ENCODE data around the gene EIF4E. TPM values are rescaled to one million over a fixed set of nuclear protein-coding genes. Genes with fewer than 3 reads are reported as not detected.
"Not testable (repeated sequence)": the region's sequence is repeated elsewhere in the genome, so short reads cannot be mapped to it uniquely, and the experiment has no call there.

EIF4E gene, protein sequence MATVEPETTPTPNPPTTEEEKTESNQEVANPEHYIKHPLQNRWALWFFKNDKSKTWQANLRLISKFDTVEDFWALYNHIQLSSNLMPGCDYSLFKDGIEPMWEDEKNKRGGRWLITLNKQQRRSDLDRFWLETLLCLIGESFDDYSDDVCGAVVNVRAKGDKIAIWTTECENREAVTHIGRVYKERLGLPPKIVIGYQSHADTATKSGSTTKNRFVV
- 136 and 164 TPM in 2 replicates for total RNA-seq

DNA sequence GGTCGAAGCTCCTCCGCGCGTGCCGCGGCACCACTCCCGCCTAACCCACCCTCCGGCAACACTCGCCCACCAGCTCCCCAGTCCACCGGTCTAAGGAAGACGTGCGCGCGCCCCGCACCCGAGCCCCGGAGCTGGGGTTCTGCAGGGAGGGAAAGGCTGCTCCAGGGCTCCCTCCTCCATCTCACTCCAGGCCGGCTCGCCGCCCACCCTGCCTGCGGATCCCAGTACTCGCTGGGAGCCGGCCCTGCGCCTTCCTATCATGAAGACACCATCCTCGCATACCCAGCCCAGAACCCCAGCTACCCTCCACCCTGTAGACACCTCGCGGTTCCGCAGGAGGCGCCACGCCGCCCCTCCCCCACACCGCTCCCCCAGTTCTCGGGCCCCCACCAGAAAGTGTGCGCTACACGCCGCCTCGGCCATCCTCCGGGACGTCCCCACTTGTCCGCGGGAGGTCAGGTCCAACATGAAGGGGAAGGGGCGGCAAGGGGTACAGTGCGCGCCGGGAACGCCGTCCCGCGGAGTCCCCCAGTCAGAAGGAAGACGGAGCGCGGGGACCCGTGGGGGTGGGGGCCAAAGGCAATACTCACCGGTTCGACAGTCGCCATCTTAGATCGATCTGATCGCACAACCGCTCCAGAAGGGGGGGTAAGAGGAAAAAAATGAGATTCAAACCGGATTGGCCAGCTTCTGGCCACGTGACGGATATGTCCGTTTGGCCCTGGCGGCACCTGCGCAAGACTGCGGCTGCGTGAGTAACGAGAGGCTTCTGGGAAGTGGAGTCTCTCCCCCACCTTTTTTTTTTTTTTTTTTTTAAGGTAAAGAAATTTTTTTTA lies at the start of gene EIF4E:
Gene EIF4E (minus strand): TSS at position 629 of the 836 bp plus-strand sequence. CDS start 21 bp downstream, at position 608.
- DNase-seq (ENCODE audit: low read depth in 2 of 2), result peak; percentile 97 to 99

DNA sequence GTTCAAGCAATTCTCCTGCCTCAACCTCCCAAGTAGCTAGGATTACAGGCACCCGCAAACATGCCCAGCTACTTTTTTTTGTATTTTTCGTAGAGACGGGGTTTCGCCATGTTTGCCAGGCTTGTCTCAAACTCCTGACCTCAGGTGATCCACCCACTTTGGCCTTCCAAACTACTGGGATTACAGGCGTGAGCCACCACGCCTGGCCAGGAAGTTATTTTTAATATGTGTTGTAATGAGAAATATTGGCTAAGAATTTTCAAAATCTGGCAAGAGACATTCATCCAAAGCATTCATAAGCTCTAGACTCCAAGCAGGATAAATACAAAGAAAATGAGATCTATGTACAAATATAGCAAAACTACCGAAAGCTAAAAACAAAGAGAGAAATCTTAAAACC lies 48.6 kb upstream of the EIF4E start:
- DNase-seq (ENCODE audit: low read depth in 2 of 2), result no peak

DNA sequence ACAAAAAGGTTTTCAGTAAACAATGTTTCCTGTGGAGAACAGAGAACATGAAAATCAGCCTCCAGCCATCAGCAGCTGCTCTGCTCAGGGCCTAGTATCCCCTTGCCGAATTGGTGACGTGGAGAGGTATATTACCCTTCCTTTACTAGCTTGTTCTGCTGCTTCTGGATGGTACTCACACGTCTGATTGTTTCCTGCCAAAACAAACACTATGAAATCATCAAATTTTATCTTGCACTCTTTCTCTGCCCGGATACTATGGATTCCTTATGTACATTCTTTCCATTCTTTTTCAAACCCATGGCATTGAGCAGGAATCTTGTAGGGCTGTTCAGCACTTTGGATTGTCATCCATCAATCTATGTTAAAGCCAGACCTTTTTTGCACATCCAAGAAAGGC lies 47.8 kb upstream of the EIF4E start:
- no peak for DNase-seq (ENCODE audit: low read depth in 2 of 2)

DNA sequence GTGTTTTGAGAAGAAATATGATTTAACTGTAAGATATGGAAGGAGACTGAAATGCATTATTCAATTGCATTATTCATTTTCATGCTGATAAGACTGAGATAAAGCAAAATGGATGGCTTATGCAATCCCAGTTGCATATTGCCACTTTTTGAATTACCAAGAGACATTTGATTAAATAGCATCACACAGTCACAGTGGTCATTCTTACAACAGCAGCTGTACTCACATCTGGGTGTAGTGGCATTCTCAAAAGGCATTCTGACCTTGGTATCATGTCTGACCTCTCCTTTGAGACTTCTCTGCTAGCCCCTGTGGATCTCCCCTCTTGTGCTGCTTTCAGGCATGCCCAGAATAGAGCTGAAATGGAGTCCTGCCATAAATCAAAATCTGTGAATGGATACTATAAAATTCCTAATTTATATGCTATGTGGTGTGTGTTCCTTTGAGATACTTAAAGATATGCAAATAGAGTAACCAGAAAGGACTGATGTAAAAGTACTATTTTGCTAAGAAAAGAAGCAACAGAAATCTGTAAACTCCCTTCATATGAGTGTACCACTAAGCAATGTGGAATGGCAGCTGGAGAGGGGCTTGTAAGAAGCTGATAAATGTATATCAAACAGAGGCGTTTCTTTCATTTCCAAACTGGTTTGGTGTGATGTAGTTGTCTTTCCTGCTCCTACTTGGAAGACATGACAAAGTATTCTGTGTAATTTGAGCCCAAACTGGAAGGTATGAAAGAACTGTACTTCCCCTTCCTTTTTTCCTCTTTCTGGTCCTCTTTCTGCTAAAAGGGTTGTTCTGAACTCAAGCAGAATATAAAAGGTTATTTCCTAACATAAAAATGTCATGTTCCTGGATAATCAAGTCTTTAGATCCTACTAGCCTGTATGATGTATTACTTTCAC lies 41.2 kb upstream of the EIF4E start:
- no peak for DNase-seq (ENCODE audit: low read depth in 2 of 2)

DNA sequence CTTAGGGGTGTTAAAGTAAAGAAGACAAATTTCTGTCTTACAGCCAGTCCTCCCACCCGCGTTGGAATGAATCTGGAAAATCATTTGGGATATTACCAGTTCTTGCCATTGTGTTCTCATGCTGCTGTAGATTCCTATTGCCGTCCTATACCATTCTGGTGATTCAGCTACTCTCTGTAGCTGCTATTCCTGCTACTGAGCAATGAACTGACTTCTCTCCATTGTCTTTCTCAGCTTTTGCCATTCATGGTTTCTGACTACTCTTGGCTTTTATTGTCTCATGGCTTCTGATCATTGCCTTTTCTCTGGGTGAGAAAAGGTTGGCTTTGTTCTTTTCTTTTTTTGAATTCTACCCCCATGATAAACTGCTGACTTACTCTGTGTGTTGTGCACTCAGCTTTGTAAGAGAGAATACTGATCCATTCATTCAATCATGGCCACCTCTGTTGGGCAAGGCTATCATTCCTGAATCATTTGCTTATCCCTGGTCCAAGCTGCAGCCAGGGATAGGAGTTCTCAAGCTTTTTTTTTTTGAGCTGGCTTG lies 38.9 kb upstream of the EIF4E start:
- DNase-seq (ENCODE audit: low read depth in 2 of 2), result no peak

DNA sequence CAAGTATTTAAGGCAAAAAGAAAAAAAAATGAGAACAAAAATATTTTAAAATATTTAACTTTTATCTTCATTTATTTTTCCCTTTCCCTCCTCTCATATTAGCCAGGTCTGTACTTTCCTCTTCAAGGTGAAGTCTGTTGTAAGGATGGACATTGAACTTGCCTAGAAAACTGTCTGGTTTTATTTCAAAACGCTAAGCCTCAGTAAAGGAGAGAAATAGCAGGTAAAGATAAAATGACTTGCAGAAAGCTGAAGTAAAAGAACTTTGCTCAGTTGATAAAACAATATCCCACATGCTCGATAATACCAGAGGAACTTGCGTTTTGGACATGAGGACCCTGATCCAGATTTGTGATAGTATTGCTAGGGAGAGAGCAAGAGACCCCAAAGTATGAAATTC lies 38.0 kb upstream of the EIF4E start:
- DNase-seq (ENCODE audit: low read depth in 2 of 2), result no peak

DNA sequence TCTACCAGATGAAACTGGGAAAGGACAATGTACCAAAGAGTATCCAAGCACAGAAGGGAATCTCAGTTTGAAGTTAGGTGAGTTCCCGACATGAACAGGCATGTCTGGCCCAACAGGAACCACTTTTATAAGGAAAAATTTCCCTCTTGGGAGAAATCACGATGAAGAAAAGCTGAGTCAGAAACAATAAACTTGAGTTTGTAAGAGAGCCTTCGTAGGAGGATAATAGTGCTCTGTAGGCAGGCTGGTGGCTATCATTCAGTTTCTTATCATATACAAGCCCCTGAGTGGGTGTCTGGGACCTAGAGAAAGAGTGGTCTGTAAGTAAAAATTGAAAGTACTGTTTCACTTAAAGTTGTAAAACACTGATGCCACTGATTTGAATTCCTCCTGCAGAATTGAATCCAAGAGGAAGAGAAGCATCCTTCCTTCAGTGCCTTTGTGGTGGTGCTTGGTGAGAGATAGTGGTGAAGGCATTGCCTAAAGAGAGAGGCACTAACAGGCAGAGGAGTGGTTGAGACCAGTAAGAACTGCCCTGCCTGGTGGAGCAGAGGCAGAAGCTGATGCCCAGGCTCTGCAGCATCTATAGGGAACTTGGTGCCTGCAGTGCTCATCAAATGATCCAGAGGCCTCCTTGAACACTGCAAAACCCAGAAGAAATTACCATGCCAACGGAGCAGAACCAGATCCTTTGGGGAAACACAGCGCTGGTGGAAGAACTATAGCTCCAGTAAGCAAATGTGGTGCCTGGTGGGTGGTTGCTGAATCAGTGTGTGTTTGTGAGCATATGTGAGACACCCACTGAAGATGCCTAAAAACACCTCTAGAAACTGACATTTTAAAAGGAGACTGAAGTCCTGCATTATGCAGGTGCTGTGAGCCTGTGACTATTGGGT lies 34.9 kb upstream of the EIF4E start:
- no peak for DNase-seq (ENCODE audit: low read depth in 2 of 2)

DNA sequence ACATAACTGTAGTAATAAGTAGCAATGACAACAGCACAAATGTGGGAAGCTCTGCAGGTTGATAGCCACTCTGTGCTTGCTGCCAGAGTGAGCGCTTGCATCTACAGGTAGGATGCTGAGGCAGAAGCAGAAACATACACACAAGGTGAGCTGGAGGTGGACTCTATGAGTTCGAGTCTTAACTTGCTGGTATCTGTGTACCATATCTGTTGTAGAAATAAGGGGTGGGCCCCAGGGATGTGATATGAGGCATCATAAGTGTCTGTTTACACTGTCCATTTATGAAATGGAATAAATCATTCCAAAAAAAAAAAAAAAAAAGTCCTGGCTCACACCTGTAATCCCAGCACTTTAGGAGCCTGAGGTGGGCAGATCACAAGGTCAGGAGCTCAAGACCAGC lies 32.8 kb upstream of the EIF4E start:
- DNase-seq (ENCODE audit: low read depth in 2 of 2), result no peak

DNA sequence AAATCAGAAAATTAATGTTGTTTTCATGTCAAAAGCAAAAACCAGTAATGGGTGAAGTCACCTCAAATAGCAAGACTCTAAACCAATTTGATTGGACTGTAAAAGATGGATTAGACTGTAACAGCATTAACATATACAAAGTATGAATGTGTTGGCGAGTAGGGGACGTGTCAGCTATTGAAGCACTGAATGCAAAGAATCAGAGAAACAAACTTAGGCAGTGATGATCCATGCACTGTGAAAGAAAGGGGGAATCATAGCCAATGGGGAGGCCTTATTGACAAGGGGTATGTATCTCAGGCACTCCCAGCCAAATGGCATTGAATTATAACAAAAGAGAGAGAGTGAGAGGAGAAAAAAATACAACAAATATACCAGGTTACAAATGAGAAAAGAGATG lies 30.5 kb upstream of the EIF4E start:
- no peak for DNase-seq (ENCODE audit: low read depth in 2 of 2)

DNA sequence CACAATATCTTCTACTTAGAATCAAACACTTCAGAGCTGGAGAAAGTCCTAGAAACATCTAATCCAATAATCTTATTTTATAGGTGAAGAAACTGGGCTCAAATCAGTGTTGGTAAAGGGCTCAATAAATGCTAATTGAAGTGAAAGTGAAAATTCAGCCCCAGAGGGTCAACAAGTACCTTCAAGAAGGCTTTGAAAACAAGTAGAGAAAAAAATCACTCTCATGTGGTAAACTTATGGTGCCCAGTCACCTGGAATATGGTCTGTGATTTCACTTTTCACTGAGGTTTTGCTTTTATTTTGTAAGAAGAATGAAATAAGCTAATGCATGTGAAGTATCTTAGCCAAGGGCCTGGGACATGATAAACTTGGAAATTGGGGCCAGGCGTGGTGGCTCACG lies 29.1 kb upstream of the EIF4E start:
- no peak for DNase-seq (ENCODE audit: low read depth in 2 of 2)

DNA sequence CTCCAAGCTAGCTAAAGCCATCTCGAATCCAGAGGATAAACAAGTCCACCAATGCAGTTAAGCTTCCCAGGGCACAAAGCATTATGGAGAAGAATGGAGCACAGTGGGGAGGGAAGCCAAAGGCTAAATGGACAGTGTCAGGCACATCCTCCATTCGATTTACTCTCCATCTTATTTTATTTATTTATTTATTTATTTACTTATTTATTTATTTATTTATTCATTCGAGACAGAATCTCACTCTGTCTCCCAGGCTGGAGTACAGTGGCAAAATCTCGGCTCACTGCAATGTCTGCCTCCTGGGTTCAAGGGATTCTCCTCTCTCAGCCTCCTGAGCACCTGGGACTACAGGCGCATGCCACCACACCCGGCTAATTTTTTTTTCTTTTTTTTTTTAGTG lies 26.3 kb upstream of the EIF4E start:
- no peak for DNase-seq (ENCODE audit: low read depth in 2 of 2)

DNA sequence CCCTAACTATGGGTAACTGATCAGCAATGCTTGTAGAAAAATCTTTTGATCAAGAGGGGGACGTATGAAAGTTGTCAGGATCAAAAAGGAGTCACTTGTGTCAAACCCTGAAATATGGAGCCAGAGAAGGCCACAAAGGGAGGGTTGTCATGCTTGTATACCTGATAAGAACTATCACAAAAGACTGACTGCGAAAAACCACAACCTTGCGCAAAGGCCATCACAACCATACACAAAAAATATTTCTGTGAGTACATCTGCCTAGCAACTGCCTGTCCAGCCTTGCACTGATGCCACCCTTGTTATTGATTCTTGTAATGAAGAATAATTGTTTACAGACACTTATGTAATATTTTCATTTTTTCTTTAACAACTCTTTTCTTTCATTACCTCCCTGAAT lies 22.8 kb upstream of the EIF4E start:
- no peak for DNase-seq (ENCODE audit: low read depth in 2 of 2)

DNA sequence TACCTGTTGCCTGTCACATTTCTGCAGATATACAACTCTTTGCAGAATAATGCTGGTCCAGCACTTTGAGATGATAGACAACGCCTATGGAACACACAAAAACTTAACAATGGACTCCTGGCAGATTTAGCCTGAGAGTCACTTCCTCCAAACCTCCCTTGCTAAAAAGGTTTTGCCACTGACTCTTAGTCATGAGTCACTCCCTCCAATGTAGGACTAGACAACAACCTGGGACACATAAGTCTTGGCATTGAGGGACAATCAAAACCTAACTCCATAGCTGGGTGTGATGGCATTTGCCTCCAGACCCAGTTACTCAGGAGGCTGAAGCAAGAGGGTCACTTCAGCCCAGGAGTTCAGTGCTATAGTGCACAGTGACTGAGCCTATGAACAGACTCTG lies 22.0 kb upstream of the EIF4E start:
- no peak for DNase-seq (ENCODE audit: low read depth in 2 of 2)

DNA sequence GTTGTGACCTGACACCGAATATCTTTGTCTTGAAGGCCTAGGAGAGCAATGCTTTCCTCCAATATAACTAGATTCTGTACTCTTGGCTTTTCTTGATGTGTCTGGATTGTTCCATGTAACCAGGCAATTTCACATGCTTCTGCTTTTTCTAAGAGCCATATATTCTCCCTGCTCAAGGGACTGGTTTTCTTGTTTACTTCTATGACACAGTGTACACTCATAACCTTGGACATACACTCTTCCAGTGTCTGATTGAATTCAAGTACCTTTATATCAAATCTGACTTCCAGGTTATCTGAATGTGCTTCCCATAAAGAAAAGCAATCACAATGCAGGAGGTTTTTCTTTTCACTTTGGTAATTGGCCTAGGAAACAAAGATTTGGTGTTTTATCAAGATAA lies 17.4 kb upstream of the EIF4E start:
- DNase-seq (ENCODE audit: low read depth in 2 of 2), result no peak

DNA sequence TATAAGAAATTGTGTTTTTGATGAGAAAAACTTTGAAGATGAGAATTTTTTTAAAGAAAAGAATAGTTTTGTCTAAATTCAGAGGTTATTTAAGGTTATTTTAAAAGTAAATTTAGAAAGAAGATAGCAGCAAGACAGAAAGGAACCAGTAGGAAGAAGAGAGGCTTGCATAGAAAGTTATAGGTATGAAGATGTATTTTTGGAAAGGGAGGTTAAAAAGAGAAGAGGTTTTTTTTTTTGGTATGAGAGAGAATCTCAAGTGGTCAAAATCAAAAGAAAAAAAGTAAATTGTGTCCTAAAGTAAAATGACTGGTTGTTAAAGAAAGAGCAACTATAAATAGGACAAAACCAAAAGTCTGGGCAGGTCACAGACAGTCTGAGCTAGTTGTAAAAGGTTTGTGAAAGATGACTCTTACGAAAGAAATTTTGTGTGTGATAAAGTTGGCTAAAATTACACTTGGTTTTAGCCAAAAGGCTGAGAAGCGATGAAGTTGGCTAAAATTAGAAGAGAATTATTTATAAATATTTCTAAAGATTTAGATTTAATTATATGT lies 16.4 kb upstream of the EIF4E start:
- no peak for DNase-seq (ENCODE audit: low read depth in 2 of 2)

DNA sequence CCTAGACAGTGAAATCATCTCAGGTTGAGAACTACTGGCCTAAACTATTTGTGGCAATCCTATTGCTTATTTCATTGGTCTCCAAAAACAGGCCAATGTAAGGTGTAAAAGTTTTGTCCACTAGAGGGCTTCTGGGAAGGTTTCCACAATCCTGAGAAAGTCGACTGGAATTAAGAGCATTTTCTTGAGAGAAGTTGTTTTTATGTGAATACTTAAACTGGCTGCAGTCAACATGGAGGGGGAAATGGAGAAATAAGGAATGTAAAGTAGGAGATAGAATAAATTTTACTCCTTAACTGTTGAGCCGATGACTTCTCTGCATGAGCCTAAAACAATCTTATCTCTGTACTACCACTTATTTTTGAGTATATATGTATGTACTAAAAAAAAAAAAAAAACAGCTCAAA lies 11.0 kb upstream of the EIF4E start:
- DNase-seq (ENCODE audit: low read depth in 2 of 2), result peak in 1 of 2 donors; percentile 62

DNA sequence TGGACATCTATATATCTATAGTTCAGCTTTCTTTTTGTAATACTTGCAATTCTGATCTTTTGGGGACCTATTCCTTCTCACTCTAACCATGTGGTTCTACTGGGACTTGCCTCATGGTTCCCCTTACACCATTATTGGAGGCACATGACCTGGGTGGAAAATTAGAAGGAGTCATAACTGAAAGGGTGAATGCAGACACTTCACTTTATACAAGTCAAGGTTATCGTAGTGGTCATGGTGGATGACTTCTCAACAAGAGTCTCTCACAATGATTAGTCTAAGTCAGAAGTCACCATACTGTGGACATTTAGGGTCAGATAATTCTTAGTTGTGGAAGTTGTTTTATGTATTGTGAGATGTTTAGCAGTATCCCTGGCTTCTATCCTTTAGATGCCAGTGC lies 10.5 kb upstream of the EIF4E start:
- no peak for DNase-seq (ENCODE audit: low read depth in 2 of 2)

DNA sequence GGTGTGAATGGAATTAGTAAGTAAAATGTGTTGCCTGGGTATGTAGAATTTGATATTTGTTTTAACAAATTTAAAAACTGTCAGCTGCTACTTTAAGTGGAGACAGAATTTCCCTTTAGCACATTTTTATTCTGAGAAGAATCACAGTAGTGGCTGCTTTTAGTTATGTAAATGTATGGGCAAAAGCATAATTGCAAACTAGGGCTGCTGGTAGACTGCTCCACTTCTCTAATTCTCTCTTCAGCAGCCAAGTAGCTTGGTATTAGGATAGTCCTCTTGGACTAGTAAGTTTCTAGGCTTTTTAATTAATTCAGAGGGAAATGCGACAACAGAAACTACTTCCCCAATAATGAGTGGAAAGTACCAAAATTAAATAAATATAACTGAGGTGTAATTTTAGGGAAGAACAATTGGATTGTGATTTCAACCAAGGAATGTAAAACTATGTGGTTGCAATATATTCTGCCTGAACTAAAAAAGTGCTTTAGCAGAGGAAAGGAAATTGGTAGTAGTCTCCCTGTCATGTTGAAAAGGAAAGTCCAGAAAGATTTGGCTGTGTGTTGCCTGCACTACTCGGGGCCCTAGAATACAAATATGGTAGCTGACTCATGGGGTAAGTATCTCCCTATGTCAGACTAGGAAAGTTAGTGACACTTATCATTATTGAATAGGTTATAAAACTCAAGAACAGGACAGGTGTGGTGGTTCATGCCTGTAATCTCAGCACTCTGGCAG lies 9.2 kb upstream of the EIF4E start:
- DNase-seq (ENCODE audit: low read depth in 2 of 2), result peak in 1 of 2 donors; percentile 15

DNA sequence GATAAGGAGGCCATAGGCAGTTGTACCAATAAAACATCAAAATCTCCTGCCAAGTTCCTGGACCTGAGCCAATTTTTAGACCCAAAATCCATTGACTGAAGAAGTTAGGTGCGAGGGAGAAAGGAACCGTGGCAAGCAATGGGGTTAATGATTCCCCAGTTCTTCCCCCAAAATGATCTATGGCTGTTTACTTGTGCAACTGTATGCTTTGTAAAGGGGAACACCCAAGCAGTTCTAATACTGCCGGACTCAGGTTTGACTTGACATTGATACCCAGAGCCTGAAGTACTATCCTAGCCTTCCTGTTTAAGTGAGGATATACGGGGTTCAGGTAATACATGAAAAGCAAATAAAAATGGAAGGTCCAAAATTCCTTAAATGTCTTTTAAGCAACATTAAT lies 6.7 kb upstream of the EIF4E start:
- DNase-seq (ENCODE audit: low read depth in 2 of 2), result no peak

DNA sequence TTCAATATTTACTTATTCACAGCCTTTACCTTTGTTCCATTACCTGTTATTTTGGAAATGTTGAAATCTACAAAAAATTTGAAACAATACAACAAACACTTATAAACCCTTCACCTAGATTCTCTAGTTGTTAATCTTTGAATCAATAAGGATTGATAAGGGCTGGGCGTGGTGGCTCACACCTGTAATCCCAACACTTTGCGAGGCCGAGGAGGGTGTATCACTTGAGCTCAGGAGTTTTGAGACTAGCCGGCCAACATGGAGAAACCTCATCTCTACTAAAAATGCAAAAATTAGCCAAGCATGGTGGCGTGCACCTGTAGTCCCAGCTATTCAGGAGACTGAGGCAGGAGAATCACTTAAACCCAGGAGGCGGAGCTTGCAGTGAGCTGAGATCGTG lies 5.9 kb upstream of the EIF4E start:
- not testable (repeated sequence) for DNase-seq (ENCODE audit: low read depth in 2 of 2)

All from dermis microvascular lymphatic vessel endothelial cell (primary cell).